A549 treated with Hydrocortisone at 1 μM for 4 hours (cell line): ENCODE measurements around the gene SPHK2. TPM values are rescaled to one million over a fixed set of nuclear protein-coding genes. Genes with fewer than 3 reads are reported as not detected.

Experiments
- total RNA-seq: library from RNA; stranded (reverse); fragments of 200-300 nt; extraction: Qiagen RNA extraction; gene quantifications from 5 replicates; pipeline ENCODE4 v1.2.3, GENCODE V29; 2022

Gene SPHK2
- total RNA-seq: 12.5 to 17.2 TPM (median 14.5 TPM) in 5 replicates

GRCh38 chr19:48618916-48619691 lies at the start of gene SPHK2, which contains the start of gene RPL18:
TSS of gene SPHK2 (plus strand) at chr19:48619506. CDS start at chr19:48620515, 1,009 bp downstream.
TSS of gene RPL18 (minus strand) at chr19:48619178. CDS start at chr19:48619143, 35 bp downstream.

GRCh38 chr19:48606463-48607358 lies 12.6 kb upstream of the SPHK2 start, which contains the start of gene SPACA4:
TSS of gene SPACA4 (plus strand) at chr19:48606742. CDS start at chr19:48606979, 237 bp downstream.

DNA sequence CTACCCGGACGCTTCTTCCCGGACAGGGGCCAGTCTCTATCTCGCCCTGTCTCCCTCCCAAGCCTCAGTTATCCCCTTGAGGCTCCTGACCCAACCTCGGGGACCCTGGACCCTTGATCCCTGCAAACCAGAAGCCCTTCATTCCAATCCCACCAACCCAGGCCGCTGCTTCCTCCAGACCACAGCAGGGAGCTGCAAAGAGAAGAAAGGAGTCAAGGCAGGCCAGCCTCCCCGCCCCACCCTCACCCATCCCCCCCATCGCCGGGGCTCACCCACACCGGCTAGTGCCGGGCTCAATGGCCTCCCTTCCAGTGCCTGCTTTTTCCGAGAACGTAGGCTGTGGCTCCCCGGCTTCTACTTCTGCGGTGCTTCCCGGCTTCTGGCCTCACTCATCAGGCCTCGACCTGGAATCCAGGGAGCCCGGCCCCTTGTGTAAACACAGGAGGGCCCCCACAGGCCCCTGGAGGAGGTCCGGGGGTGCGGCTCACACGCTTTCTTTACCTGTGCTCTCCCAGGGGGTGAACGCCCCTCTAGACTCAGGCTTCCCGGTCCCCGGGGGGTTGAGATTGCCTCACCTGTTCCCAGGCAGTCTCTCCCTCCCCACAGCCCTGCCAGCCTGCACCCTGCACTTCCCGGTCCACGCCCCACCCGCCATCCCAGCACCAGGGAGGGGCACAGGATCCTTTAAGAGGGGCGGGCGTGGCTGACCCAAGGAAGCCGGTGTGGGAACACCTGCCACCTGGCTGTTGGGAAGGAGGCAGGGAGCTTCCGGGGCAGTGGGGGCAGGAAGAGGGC lies 4.7 kb upstream of the SPHK2 start, which contains the start of gene FAM83E:
TSS of gene FAM83E (minus strand) at position 641 of the 795 bp plus-strand sequence. CDS start 1,704 bp downstream, outside the sequence.

DNA sequence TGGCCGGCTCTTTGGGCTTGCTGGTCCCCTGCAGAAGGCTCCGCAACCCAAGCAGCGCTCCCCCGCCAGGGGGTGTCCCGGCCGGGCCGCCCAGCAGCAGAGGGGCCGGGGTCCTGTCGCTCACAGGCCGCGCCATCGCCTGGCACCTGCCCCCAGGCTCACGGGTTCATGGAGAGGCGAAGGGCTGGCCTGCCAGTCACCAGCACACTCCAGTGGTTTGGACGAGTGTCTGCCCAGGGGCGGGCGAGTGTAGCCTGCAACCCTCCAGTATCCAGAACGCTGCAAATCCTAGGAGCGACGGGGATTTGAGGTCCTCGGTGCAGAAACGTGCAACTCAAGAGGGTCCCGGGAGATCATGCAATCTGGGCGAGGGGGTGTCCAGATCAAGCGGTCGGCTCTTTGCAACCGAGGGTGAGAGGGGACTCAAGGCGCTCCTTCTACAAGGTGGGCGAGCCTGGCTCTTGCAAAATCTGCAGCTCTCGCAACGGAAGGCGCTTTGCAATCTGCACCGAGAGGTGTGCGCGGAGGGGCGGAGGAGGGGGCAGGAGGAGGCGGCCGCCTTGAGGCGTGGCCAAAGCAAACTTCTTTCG lies 17.6 kb downstream of the SPHK2 start, which contains the start of gene DBP:
TSS of gene DBP (minus strand) at position 521 of the 590 bp plus-strand sequence. CDS start at position 136, 385 bp downstream.

DNA sequence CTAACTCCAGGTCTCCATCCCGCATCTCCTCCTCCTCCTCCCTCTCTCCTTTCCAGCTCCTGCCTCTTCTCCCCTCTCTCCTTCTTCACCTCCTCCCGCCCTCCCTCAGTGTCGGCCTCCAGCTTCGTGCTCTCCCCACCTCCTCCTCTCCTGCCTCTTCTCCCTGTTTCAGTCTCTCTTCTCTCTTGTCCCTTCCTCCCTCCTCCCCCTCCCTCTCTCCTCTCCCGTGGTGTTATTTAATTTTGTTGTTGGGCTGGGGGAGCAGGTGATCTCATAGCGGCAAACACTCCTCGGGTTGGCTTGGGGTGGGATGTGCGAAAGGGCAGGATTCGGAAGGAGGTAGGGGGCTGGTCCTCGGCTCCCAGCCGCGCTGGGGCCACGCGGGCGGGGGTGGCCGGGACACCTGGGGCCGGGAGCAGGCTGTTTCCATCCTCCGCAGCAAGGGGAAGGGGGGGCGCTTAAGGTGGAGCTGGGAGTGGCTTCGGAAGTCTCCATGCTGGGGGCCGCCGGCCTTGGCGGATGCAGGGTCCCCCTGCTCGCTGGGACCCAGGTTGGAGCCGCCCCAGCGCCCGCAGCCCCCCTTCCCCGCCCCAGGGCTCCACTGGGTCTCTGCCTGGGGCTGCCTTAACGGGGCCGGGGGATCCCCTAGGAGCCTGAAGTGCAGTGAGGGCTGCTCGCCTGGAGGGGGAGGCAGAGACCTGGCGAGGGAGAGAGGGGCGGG lies 26.9 kb downstream of the SPHK2 start, which contains the start of gene CA11:
TSS of gene CA11 (minus strand) at position 187 of the 721 bp plus-strand sequence. CDS start 555 bp downstream, outside the sequence.

GRCh38 chr19:48672994-48673393 lies 53.7 kb downstream of the SPHK2 start, which contains the start of gene NTN5:
TSS of gene NTN5 (minus strand) at chr19:48673017. CDS start at chr19:48670986, 2,031 bp downstream.

Other genes starting within 250 kb of the SPHK2 start
- 389 to 432 TPM (median 425 TPM) in 5 replicates for gene KDELR1, start 228.0 kb upstream of the SPHK2 start, total RNA-seq
- 6.5 to 8.9 TPM (median 7.6 TPM) in 5 replicates for gene GRIN2D, start 225.8 kb upstream of the SPHK2 start, total RNA-seq
- gene GRWD1, start 173.5 kb upstream of the SPHK2 start, total RNA-seq: 108 to 129 TPM (median 110 TPM) in 5 replicates
- 0.93 to 2.0 TPM (median 1.1 TPM) in 5 replicates for gene KCNJ14, start 163.9 kb upstream of the SPHK2 start, total RNA-seq
- gene CYTH2, start 150.1 kb upstream of the SPHK2 start, total RNA-seq: 54.5 to 64.5 TPM (median 61.2 TPM) in 5 replicates
- 2.7 to 5.6 TPM (median 4.5 TPM) in 5 replicates for gene LMTK3, start 107.7 kb upstream of the SPHK2 start, total RNA-seq
- gene SULT2B1, start 67.3 kb upstream of the SPHK2 start, total RNA-seq: 12.0 to 17.5 TPM (median 14.0 TPM) in 5 replicates
- not detected in 5 replicates for gene SPACA4, start 12.8 kb upstream of the SPHK2 start, total RNA-seq
- 0.10 to 0.36 TPM (median 0.15 TPM) in 5 replicates for gene FAM83E, start 4.4 kb upstream of the SPHK2 start, total RNA-seq
- gene RPL18, start 328 bp upstream of the SPHK2 start, total RNA-seq: 3,143 to 3,491 TPM (median 3,212 TPM) in 5 replicates
- 1.6 to 2.3 TPM (median 1.8 TPM) in 5 replicates for gene DBP, start 17.9 kb downstream of the SPHK2 start, total RNA-seq
- 6.7 to 12.0 TPM (median 10.7 TPM) in 5 replicates for gene CA11, start 26.7 kb downstream of the SPHK2 start, total RNA-seq
- gene NTN5, start 53.5 kb downstream of the SPHK2 start, total RNA-seq: 0.12 to 0.20 TPM (median 0.16 TPM) in 5 replicates
- gene FUT2, start 76.5 kb downstream of the SPHK2 start, total RNA-seq: not detected in 5 replicates
- gene MAMSTR, start 100.2 kb downstream of the SPHK2 start, total RNA-seq: 0.23 to 0.53 TPM (median 0.43 TPM) in 5 replicates
- 0.31 to 0.66 TPM (median 0.43 TPM) in 5 replicates for gene RASIP1, start 121.1 kb downstream of the SPHK2 start, total RNA-seq
- gene IZUMO1, start 127.4 kb downstream of the SPHK2 start, total RNA-seq: not detected in 5 replicates
- gene FUT1, start 133.1 kb downstream of the SPHK2 start, total RNA-seq: 0.10 to 0.16 TPM (median 0.12 TPM) in 5 replicates
- gene FGF21, start 136.0 kb downstream of the SPHK2 start, total RNA-seq: not detected in 5 replicates
- gene BCAT2, start 191.5 kb downstream of the SPHK2 start, total RNA-seq: 50.3 to 63.4 TPM (median 60.0 TPM) in 5 replicates
- 12.0 to 17.2 TPM (median 13.8 TPM) in 5 replicates for gene HSD17B14, start 217.0 kb downstream of the SPHK2 start, total RNA-seq
- gene PLEKHA4, start 249.1 kb downstream of the SPHK2 start, total RNA-seq: 1.2 to 1.9 TPM (median 1.3 TPM) in 5 replicates